Tibial artery (tissue), 4 donors: ENCODE data around the gene PHACTR1.
A peak's percentile ranks its signal among the peaks of the same experiment; 100 is the strongest.

Source experiments
- DNase-seq, 2 donors: peaks; one replicate each; pipeline ENCODE4 v3.0.0-alpha.2; 2019
- H3K27ac ChIP-seq, 2 donors: fragments of 200-600 bp; sonication (generic) in 1 of 2; 1 replicate in 1 of 2; 2 replicates in 1 of 2; pipeline ENCODE4 v1.5.1; 2018 to 2019; ENCODE audit warnings: mild to moderate bottlenecking in 1 of 2
- H3K27me3 ChIP-seq, 2 donors: fragments of 200-600 bp; sonication (generic) in 1 of 2; one replicate each; pipeline versions ENCODE4 v1.5.1 to v1.6.0; 2016 to 2019
- H3K36me3 ChIP-seq, 3 donors: fragments of 200-600 bp; sonication (generic) in 2 of 3; one replicate each; pipeline ENCODE4 v1.5.1; 2016 to 2019; ENCODE audit warnings: mild to moderate bottlenecking in 2 of 3
- H3K4me1 ChIP-seq, 4 donors: fragments of 200-600 bp; sonication (generic) in 2 of 4; 1 replicate in 3 of 4; 2 replicates in 1 of 4; pipeline ENCODE4 v1.5.1; 2016 to 2019
- H3K4me3 ChIP-seq, 2 donors: fragments of 200-600 bp; sonication (generic) in 1 of 2; 1 replicate in 1 of 2; 2 replicates in 1 of 2; pipeline ENCODE4 v1.5.1; 2018 to 2019; ENCODE audit warnings: mild to moderate bottlenecking in 2 of 2
- H3K9me3 ChIP-seq, 3 donors: fragments of 200-600 bp; sonication (generic) in 1 of 3; one replicate each; pipeline ENCODE4 v1.5.1; 2016 to 2019
- intact Hi-C: fragments of 100-400 bp; cut with DNase I; formaldehyde crosslinking; loops from one replicate; pipeline ENCODE4 v1.15.0; 2023; ENCODE audit warnings: low total_unique reads
- TF ChIP-seq, protein P1 (sequence below), 2 experiments: fragments of 200-600 bp in 1 of 2; fragments of 450-650 bp in 1 of 2; IDR thresholded peaks; one replicate each; pipeline ENCODE4 v1.5.1; 2017 to 2019; ENCODE audit warnings: antibody characterized with exemption in 2 of 2, mild to moderate bottlenecking in 1 of 2, moderate library complexity in 1 of 2

The PHACTR1 gene

GRCh38 chr6:13103169-13103568 is 386.6 kb downstream of the PHACTR1 start:
- H3K9me3 ChIP-seq = no peaks in the 10 kb centered on the region
- H3K4me3 ChIP-seq = no peak overlapping the region
- peaks cover 0 to 54% (median 9%) of the 10 kb centered on the region in 4 donors for H3K4me1 ChIP-seq
- no peaks in the 10 kb centered on the region for H3K27me3 ChIP-seq
- H3K27ac ChIP-seq = no peak overlapping the region
- DNase-seq = no peak
- no peaks in the 10 kb centered on the region for H3K36me3 ChIP-seq
- TF ChIP-seq, protein P1, sequence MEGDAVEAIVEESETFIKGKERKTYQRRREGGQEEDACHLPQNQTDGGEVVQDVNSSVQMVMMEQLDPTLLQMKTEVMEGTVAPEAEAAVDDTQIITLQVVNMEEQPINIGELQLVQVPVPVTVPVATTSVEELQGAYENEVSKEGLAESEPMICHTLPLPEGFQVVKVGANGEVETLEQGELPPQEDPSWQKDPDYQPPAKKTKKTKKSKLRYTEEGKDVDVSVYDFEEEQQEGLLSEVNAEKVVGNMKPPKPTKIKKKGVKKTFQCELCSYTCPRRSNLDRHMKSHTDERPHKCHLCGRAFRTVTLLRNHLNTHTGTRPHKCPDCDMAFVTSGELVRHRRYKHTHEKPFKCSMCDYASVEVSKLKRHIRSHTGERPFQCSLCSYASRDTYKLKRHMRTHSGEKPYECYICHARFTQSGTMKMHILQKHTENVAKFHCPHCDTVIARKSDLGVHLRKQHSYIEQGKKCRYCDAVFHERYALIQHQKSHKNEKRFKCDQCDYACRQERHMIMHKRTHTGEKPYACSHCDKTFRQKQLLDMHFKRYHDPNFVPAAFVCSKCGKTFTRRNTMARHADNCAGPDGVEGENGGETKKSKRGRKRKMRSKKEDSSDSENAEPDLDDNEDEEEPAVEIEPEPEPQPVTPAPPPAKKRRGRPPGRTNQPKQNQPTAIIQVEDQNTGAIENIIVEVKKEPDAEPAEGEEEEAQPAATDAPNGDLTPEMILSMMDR (IDR thresholded peaks at IDR 0.05) = no peak
- intact Hi-C loops = no loop called here

GRCh38 chr6:13105139-13105538 is 388.6 kb downstream of the PHACTR1 start:
- H3K27me3 ChIP-seq = no peaks in the 10 kb centered on the region
- H3K4me3 ChIP-seq = no peak overlapping the region
- DNase-seq = no peak
- H3K9me3 ChIP-seq = no peaks in the 10 kb centered on the region
- no peak overlapping the region for H3K27ac ChIP-seq
- intact Hi-C loops = no loop called here
- H3K36me3 ChIP-seq = no peaks in the 10 kb centered on the region
- TF ChIP-seq, protein P1 (IDR thresholded peaks at IDR 0.05) = no peak
- peaks cover 0 to 34% (median 5%) of the 10 kb centered on the region in 4 donors for H3K4me1 ChIP-seq

DNA sequence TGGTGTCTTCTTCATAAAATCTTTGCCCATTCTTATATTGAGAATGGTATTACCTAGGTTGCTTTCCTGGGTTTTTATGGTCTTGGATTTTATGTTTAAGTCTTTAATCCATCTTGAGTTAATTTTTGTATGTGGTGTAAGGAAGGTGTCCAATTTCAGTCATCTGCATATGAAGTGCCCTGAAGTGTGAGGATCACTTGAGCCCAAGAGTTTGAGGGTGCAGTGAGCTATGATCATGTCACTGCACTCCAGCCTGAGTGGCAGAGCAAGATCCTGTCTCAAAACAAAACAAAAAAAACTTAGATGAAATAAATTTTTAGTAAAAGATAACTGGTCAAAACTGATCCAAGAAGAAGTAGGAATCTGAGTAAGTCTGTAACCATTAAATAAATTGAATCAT is 396.4 kb downstream of the PHACTR1 start:
- Histone ChIP-seq H3K4me1 (peaks cover 0 to 48% (median 14%) of the 10 kb centered on the region in 4 donors), H3K4me3 (no peak overlapping the region), H3K36me3 (no peaks in the 10 kb centered on the region), H3K27me3 (no peaks in the 10 kb centered on the region), H3K27ac (no peak overlapping the region), H3K9me3 (no peaks in the 10 kb centered on the region)
- TF ChIP-seq, protein P1 (IDR thresholded peaks at IDR 0.05) = no peak
- no peak for DNase-seq
- intact Hi-C loops = no loop called here

GRCh38 chr6:13113376-13113775 is 396.8 kb downstream of the PHACTR1 start:
- no peaks in the 10 kb centered on the region for H3K9me3 ChIP-seq
- no peak overlapping the region for H3K27ac ChIP-seq
- H3K27me3 ChIP-seq = no peaks in the 10 kb centered on the region
- TF ChIP-seq, protein P1 (IDR thresholded peaks at IDR 0.05) = no peak
- H3K4me3 ChIP-seq = no peak overlapping the region
- no peaks in the 10 kb centered on the region for H3K36me3 ChIP-seq
- intact Hi-C loops = no loop called here
- no peak for DNase-seq
- H3K4me1 ChIP-seq = peaks cover 0 to 49% (median 14%) of the 10 kb centered on the region in 4 donors

- no peaks in the 10 kb centered on the region for H3K9me3 ChIP-seq
- H3K27me3 ChIP-seq = no peaks in the 10 kb centered on the region
- peaks cover 0 to 49% (median 14%) of the 10 kb centered on the region in 4 donors for H3K4me1 ChIP-seq
- no peaks in the 10 kb centered on the region for H3K36me3 ChIP-seq
- no peak for DNase-seq
- H3K27ac ChIP-seq = peak overlapping the region in 1 of 2 donors; percentile 18
- intact Hi-C loops = no loop called here
- no peak overlapping the region for H3K4me3 ChIP-seq
- TF ChIP-seq, protein P1 (IDR thresholded peaks at IDR 0.05) = no peak
Measured at GRCh38 chr6:13113981-13114593, 397.5 kb downstream of the PHACTR1 start.
